Renal cortex interstitium (tissue), 11 donors: ENCODE measurements around the gene LRRC47. TPM values are rescaled to one million over a fixed set of nuclear protein-coding genes. Genes with fewer than 3 reads are reported as not detected.

Experiments used
- DNase-seq, 11 donors: peaks; one replicate each; pipeline ENCODE4 v3.0.0-alpha.2; 2013; ENCODE audit warnings: low read depth in 9 of 11, low spot score in 4 of 11; ENCODE audit errors: extremely low read depth in 1 of 11
- polyA plus RNA-seq, 3 donors: library from polyadenylated mRNA; unstranded; fragments of 120-200 nt; gene quantifications; one replicate each; pipeline ENCODE4 v1.2.1, GENCODE V29; 2013; ENCODE audit not compliant: insufficient read length in 3 of 3

The LRRC47 gene
- polyA plus RNA-seq, 3 donors, result 63.9 to 68.1 (median 66.4) TPM

DNA sequence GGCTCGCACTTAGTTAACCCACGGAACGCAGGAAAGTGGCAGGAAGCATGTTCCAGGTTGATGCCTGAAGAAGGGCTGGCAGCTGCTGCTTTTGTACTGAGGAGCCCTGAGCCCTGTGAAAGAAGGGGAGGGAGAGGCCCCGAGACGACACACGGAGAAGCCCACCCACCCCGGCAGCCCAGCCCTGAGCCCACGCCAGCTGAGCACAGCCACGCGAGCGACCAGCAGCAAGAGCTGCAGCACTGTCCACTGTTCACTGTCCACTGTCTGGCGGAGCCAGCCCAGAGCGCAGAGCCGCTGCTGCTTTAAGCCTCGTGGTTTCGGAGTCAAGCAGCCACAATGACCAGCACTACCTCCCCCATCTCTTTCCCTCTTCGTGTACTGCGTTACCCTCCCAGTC is 5.3 kb downstream of the LRRC47 start:
- DNase-seq, result no peak

DNA sequence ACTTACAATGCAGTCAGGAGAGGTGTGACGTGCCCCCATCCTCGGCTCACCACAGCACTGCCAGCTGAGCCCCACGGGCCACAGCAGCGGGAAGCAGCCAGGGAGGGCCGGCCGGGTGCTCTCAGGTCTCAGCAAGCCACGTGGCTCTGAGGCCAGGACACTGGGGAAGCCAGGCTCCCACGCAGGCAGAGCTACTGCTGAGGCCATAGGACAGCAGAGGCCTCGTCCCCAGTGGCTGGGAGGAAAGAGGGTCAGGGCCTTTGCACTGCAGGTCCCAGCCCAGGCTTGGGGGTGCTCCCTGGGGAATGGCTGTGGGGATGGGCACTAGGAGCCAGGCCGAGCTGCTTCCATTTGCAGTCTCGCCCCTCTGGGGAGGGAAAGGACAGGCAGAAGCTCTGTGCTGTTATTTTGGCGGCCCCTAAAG is 5.8 kb downstream of the LRRC47 start:
- no peak for DNase-seq

DNA sequence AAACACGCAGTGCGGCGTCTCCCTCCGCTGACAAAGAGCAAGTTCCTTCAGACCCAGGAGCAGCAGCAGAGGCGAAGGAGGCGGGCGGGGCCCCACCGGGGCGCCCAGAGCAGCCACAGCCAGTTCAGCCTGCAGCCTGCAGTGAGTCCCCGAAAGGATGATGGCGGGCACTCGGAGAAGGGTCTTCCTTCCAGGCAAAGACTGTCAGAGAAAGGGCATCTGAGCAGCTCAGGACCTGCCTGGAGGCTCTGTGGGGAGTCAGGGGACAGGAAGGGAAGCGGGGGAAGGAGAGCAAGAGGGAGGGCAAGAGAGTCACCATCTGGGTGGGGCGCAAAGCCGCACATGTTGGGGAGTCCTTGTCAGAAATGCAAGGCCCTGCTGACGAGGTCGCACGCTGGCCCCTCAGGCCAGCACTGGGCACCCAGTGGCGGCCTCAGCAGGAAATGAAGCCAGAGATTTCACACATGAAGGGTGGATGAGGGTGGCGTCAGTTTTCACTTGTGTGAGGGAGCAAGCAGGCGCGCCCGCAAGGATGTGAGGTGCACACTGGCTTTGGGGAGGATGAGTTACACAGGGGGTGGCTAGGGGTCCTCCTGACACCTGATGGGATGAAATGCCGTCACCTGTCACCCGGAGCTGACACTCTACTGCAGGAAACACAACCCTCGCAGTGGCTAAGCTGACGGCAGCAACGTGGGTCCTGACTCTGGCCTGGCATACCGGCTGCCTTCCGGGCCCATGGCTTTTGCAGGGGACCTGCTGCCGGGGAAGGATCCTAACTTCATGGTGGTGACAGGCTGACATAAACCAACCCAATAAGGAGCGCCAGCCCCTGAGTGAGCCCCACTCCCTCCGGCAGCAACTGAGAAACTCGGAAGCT is 6.6 kb downstream of the LRRC47 start:
- DNase-seq, result no peak

DNA sequence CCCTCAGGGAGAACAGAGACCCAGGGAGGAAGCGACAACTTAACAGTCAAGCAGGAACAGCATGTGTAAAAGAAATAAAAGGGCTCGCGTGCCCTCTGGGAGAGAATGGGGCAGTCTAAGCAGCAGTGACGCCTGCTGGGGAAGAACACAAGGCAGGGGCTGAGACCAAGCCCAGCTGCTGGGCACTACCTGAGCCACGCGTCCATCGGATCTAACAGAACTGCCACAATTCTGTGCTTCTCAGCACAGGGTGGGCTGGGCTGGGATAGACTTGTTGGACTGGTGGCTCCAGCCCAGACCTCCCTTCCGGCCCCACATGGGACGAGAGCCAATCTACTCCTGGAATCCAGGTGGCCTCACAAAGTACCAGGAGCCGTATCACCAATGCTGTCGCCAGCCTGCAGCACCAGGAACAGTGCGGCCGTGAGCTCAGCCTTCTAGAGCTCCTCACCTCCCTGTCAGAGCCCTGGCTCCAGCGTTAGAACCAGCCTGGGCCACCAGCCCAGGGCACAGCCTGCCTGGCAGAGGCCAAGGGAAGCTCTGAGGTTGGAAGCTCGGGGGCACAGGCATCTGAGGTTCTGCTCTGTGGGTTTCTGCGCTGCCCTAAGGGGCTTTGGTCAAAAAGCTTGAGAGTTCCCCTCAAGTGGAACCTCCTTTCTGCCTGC is 7.4 kb downstream of the LRRC47 start:
- DNase-seq, result no peak

DNA sequence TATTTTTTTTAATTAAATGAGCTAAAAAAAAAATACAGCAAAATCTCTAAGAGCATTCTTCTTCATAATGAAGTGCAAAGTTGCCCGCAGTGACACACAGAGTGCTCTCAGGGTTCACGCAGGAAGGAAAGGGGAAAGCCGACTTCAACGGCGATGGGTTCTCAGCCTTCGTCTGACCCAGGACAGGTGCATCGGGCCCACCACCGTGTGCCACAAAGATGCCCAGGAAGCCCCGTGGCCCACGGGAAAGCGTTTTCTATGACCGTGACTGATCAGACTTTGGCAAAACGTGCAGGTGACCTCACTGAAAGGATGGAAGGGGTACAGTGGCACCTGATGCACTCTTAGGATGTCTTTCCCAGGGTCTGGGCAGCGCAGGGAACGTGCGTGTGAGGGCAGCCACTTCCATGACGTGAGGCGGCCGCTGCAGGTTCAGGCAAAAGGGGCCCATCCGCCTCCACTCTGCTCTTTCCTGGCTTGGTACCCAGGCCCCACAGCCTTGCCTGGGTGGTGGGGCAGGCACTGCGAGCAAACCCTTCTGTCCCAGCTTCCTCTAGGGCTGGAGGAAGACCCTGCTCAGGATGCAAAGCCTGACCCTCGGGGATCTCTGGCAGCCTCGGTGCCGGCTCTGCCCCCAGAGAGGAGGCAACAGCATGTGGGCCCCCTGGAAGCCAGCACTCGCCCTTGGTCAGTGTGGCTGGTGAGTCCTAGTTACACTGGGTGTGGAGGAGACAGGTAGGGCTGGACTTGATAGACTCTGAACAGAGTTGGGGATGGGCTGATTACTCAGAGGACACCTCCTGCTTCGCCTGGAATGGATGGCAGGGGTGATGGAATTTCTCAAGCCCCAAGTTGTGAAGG is 8.3 kb downstream of the LRRC47 start:
- no peak for DNase-seq

DNA sequence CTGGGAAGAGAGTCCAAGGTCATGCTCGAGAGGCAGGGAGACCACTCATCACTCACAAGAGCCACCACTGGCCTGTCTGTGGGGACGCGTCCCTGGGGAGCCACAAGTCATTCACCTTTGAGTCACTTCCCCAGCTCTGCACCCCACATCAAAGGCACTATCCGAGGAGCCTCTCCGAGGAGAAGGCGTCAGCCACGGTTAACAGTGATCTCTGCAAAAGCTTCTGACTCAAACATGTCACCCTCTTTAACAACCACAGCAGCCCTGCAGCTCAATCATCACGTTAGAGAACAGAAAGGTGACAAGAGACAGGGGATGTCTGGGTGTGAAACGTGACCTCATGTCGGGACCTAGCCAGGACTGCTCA is 9.0 kb downstream of the LRRC47 start:
- DNase-seq, result no peak

DNA sequence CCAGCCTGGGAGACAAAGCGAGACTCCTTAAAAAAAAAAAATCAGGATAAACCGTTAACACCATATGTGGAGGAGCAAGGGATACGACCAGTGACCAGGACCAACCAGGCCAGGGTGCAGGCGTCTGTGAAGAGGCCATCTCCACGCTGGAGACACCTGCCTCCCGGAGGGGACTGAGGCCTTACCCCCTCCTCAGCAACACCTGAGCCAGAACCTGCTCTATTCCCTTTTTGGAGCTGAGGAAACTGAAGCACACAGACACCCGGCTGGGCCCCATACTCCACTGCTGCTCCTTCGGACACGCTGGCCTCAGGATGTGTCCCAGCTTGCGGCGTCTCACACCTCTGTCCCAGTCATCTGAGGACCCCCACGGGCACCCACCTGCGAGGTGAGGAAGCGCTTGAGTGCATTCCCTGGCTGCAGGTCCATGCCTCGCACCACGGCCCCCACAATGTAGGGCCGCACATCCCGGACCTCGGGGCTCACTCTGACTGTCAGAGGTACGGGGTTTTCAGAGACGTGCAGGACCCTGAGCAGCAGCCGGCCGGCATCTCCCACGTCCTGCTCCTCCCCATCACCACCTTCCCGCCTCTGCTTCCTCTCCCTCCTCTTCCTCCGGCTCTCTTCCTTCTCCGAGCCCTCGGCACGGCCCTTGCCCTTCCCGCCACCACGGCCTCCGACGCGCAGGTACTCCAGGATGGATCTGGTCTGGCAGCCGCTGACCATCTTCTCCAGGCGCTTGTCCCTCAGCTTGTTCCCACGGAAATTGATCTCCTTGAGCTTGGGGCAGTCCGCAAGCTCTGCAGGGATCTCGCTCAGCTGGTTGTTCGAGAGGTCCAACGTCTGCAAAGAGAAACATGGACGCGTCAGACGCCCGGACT is 9.6 kb downstream of the LRRC47 start:
- no peak for DNase-seq

DNA sequence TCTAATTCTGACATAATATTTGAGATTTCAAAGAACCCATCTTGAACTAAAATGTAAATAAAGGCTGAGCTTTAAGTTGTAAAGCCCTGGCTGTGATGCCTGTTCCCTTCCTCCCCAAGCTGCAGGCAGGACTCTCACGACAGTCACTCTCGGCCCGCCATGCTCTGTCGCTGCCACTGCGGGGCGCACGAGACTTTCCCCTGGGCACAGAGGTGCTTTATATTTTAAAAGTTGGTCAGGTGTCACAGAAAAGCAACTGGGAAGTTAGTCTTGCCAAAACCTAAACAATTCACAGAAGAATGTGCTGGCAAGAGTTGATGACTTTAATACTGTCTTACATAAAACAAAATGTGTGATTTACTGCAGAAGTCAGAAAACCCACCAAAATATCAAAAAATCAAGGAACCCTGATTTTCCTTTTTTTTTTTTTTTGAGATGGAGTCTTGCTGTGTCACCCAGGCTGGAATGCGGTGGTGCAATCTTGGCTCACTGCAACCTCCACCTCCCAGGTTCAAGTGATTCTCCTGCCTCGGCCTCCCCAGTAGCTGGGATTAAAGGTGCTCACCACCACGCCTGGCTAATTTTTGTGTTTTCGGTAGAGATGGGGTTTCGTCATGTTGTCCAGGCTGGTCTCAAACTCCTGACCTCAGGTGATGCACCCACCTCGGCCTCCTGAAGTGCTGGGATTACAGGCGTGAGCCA is 10.7 kb downstream of the LRRC47 start:
- no peak for DNase-seq

DNA sequence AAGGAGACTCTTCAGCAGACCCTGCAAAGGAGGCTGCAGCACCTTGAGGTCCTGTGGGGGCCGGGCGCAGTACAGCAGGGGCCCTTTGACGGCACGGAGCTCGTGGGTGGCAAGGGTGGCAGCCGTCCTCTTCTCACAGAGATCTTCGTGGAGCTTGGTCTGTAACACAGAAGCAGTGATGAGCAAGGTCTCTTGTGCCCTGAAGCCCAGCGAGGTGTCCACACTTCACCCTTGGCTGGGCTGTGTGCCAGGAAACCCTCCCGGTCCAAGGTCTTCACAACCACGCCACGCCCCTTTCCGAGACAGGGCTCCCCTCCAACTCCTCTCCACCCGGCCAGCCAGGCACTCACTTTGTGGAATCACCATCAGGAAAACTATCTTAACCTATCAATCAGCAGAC is 11.3 kb downstream of the LRRC47 start:
- DNase-seq, result no peak

DNA sequence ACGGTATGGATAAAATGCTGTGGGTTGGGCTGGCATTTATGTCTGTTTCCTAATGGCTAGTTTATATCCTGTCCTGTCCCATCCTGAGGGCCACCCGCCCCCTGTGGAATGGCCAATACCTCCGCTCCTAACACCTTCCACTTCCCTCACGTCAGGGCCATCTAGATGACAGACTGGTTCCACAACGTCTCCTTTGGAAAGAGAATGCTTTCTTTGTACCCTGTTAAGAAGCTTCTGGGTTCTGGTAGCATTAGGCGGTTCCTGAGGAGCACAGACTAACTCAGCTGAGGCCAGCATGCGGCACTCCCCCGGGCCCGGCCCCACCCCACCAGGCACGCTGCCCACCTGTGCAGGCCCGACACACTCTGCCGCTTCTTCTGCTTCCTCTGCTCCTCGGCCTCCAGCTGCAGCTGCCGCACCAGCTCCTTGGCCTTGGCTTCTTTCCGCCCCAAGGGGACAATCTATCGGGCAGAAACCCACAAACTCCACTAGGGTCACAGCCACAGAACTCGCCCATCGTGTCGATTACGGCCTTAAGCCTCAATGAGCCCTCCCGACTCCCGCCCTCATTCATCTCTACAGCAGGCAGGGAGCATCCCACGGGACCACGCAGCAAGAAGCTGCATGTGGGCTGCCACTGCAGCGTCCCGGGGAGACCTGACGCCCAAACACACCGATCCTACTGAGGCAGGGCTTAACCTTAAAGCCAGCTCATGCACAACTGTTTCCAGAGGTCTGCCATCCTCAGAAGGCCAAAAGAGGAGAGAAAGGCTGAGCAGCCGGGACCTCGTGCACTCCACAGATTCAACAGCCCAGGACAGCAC is 12.4 kb downstream of the LRRC47 start:
- no peak for DNase-seq

DNA sequence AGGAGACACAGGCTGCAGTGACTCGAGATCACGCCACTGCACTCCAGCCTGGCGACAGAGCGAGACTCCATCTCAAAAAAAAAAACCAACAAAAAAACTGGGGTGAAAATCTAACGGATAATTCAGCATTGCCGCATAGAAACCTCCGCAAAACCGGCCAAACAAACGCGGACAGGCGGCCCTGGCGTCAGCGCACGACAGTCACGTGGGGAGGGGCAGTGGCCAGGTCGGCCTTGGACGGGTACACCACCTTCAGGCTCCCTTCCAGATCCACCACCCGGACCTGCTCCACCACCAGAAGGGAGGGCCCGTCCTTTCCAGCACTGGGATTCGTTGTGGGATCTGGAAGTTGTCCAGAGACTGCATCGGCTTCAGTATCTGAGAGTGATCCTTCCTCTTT is 15.4 kb downstream of the LRRC47 start:
- no peak for DNase-seq

DNA sequence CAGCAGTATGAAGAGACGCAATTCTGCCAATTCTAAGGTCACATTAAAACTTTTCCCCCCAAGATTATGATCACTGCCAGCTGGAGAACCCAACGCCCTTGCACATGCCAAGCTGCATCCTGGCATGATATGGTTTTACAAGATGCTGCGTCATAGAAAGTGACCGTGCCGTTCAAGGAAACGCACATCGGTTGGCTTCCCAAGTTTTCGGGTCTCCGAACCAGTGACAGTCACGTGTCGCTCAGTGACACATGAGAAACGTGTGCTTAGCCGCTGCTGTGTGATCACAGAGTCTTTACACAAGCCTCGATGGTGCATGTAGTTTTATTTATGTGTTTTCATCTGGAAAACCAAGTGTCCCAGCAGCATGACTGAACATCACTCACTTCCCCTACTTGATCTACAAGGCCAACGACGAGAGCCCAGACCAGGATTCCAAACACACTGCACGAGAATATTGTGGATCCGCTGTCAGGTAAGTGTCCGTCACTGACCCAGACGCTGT is 16.3 kb downstream of the LRRC47 start:
- DNase-seq, result no peak

DNA sequence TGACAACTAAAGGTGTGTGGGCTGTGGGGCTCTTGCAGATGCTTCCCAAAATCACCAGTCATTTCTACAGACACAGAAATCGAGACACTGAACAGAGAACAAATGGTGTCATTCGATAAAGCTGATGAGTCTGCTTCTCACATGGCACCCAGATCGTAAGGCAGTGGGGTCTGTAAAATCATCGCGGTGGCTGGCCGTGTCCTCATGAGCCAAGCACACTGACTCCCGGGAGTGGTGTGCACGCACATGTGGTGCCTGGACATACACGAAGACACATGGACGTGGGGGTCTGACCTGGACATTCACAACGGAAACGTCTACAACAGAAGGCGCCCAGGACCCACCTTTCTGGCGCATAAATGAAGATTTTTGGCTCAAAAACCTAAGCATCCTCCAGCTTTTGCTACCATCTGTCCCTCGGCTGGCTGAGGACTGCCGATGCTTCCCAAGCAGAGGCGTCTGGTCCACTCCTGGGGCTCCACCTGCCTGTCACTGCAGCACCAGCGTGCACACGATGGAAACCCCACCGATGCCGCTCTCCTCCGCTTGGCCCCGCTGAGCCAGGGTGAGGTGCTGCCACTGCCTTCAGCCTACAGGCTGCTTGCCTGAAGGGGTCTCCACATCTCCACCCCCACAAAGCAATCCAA is 16.9 kb downstream of the LRRC47 start:
- no peak for DNase-seq

DNA sequence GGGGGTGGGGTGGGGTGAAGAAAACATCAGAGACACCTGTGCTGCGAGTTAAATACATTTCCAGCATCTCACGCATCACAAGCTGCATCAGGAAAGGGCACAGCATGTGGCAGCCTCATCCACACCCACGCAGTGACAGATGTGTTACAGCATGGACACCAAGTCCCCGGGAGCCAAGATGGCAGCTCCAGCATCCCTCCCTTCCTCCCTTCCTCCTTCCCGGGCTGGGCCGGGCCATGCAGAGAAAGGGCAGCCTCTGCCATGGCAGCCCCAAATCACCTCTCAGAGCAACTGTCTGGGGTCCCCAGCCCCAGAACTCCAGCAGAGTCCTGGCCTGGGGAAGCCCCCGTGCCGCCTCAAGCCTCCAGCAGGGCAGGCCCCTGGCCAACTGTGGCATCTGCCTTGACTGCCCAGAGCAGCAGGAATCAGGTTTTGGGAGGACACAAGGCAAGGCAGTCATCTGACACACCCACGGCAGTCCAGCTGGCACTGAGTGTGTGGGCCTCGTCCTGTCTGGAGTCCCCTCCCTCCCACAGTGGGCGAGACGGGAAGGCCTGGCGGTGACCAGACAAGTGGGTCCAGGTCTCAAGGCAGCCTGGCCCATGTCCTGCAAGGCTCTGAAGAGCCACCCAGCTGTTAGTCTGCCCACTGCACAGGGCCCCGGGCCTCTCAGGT is 17.6 kb downstream of the LRRC47 start:
- no peak for DNase-seq

DNA sequence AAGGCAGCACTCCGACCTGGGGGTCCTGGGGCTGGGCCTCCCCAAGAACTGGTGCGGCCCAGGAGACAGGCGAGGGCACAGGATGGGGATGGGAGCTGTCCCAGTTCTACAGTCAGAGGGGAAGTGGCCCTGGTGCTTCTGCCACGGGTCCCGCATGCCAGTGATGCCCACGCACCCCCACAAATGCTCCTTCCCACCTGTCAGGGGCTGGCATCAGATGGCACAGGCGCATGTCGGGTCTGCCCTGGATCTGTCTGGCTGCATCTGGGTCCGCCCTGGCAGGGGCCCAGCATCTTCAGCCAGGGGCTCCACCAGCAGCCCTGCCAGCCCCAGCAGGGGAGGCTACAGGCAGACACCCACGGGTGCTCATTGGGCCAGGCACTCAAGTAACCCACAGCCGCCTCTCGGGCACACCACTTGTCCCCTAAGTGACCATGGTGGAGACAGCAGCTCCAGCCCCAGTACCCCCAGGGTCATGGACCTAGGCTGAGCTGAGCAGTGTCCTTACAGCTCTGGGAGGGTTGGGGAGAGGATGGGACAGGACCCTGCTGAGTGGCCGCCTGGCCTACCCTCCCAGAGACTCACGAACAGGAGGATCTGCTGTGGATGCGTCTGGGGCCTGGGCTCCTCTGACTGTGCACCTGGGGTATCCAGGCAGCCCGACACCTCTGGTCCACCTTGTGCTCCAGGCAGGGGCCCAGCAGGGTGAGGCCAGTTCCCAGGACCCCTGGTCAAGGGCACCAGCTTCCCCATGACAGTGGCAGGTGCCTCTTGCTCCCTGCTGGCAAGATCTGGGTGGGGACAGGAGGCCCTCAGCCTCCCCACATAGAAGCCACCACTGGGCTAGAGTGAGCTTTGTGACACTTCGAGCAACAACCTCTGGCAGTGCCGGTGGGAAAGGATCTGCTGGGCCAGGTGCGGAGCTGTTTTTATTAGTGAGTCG is 18.4 kb downstream of the LRRC47 start:
- no peak for DNase-seq
